ENCODE measurements around the gene RGS3.

The RGS3 gene

GRCh38 chr9:113590389-113590788, 126.9 kb downstream of the RGS3 start:
- no peak for ATAC-seq

GRCh38 chr9:113590991-113591898, 127.7 kb downstream of the RGS3 start:
- peak; percentile 47 to 56 for ATAC-seq

GRCh38 chr9:113591899-113592625, 128.5 kb downstream of the RGS3 start:
- ATAC-seq, result peak in 1 of 2 donors; percentile 5

DNA sequence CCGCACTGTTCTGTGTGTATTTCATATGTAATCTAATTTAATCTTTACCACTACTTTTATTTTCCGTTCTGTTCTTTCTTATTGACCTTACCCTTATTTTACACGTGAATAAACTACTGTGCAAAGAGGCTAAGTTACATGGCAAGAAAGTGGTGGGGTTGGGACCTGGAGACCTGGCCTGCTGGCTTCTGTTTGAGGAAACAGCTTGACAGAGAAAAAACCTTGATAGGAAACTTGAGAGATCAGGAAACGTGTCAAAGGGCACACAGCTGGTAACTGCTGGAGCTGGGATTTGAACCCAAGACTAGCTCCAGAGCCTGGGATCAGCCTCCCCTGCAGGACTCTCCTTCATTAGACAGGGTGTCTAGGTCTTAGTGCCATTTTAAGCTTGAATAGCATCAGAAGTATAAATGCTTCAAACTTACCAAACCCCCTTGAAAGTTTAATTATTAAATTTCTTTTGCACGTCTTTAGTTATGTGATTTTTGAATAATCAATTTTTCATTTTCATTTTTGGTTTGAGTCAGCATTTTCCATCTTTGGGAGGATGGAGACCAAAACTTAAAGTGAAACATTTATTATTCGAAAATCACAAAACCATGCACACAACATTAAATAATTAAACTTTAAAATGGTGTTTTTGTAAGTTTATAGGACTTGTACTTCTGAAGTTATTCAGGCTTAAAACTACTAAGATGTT, 129.5 kb downstream of the RGS3 start:
- ATAC-seq, result peak; percentile 31 to 41

DNA sequence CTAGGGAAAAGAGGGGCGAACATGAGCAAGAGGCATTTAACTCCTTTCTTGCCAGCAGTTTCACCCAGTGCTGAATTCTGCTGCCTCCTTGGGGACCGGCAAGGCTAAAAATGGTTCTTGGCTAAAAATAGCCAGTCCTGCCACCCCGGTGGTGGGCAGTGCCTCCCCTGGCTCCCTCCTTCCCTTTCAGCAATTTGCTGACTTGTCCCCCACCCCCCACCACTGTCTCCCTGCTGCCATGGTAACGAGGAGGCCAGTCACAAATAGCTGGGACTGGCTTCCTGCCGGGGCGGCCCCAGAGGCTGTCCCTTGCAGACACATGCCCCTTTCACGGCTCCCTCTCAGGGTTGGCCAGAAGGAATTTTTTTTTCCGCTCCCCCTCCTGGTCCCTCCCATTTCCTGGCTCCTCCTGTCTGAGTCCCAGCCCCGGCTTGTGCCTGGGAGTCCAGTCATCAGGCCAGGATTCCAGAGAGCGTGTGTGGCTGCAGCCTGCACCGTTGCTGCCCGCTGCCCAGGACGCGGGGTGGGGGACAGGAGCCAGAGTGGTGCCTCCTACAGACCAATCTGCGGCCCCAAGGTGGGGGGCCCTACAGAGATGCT, 130.3 kb downstream of the RGS3 start:
- ATAC-seq, result peak; percentile 20 to 48

DNA sequence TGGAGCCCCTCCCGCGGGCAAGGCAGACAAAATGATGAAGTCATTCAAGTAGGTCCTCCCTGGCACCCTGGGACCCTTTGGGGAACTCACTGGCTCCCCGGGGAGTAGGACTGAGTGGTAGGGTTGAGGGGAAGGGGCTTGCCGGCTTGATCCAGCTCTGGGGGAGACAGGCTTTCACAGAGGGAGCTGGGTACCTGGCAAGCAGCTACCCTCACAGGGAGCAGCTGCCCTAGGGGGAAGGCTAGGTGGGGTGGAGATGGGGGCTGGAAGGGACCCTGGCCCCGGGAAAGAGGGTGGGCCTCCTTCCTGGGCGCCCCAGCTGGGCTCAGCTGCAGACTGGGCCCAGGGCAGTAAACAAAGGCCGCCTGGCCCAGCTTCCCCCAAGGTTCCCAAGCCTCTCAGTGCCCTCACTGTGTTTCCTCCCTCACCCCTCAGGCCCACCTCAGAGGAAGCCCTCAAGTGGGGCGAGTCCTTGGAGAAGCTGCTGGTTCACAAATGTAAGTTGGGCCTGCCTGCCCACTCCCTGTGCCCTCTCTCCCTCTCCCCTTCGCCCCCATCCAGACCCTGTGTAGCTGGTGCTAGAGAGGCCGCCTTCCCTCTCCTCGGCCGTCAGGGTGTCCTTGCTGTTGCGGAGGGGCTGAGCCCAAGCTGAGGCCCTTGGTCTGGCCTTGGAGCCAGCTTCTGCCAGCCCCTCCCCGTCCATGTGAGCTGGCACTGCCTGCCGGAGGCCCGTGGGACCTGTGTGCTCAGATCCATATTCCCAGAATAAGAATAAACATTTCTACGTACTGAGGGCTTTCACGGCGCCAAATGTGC, 131.2 kb downstream of the RGS3 start:
- no peak for ATAC-seq

DNA sequence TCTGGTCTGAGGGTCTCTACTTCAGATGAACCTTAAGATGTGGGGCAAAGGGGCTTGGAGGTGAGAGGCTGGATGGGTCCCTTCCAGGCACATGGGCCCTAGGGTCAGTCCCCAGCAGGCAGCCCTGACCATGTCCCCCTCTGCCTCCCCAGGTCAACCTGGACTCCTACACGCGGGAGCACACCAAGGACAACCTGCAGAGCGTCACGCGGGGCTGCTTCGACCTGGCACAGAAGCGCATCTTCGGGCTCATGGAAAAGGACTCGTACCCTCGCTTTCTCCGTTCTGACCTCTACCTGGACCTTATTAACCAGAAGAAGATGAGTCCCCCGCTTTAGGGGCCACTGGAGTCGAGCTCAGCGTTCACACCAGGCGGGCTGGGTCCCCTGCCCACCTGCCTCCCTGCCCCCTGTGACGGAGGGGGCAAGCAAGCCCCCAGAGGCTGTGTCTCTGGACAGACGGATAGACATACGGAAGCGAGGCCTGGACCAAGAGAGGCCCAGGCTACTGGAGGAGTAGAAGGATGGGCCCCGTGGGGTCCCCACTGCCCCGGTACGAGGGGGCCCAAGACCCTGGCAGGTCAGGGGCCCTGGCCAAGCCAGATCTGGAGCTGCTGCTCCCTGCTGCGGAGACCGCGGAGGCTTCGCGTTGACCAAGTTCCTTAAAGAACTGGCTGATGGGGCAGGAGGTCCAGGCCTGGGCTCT, 133.2 kb downstream of the RGS3 start:
- no peak for ATAC-seq

- ATAC-seq, result no peak
These were observed 134.1 kb downstream of the RGS3 start for GRCh38 chr9:113597390-113598241.

DNA sequence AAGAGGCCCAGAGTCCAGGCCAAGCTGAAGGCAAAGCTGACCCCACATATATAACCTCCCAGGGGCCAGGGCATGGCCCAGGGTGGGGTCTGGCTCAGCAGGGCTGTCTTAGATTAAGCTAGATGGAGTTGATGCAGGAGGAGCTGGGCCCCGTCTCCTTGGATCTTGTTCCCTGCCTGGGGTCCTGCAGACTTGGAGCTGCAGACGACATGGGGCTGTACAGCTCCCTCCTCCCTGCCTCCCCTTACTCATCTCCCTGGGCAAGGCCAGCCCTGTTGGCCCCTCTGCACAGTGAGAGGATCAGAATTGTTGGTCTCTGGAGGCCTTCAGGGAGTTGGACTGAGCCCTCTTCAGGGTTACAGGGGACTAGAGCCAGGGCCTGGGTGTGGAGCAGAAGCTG, 134.9 kb downstream of the RGS3 start:
- no peak for ATAC-seq

GRCh38 chr9:113598883-113599282, 135.4 kb downstream of the RGS3 start:
- no peak for ATAC-seq

DNA sequence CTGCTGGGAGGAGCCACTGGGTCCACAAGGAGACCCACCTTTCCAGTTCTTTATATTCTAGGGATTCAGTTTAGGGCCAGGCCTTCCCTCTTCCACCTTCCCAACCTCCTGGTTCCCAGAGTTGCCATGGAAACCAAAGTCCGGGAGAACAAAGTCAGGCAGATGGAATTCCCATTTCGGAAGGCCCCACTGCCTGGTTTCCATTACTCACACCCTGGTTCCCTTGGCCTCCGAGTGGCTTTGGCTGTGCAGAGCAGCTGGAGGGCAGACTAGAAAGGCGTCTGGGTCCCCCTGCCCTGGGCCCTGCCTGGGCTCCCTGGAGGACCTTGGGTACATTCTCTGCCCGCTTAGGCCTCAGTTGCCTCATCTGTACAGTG, 136.1 kb downstream of the RGS3 start:
- ATAC-seq, result no peak

GRCh38 chr9:113600023-113600823, 136.7 kb downstream of the RGS3 start:
- ATAC-seq, result no peak

GRCh38 chr9:113600871-113601614, 137.5 kb downstream of the RGS3 start:
- no peak for ATAC-seq

DNA sequence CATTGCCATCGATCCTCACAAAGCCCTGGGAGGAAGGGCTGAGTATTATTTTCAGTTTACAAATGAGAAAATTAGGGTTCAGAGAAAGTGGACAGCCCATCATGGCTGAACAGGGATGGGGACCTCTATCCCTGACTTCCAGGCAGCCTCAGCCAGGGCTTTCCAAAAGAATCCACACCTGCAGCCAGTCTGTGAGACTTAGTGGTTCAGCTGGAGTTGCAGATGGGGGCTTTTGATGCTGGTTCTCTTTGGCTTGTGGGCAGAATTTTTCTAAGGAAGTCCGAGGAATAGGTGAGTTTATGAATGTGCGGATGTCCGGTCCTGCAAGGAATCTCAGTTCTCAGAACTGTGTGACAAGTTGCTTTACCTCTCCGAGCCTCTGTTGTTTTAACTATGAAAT, 138.1 kb downstream of the RGS3 start:
- no peak for ATAC-seq

GRCh38 chr9:113602126-113603047, 138.9 kb downstream of the RGS3 start:
- ATAC-seq, result peak; percentile 79 to 87

DNA sequence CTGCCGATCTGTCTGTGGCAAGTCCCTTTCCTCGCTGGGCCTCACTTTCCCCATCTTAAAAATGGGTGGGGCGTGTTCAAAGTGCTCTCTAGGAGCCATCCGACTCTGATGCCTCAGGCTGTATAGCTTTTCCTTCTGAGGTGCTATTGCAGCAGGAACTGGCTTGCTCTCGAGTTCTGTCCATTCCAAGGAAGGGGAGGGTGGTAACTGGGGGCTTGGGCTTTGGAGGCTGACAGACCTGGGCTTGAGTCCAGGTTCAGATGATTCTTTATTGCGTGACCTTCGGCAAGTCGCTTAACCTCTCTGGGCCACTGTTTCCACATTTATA, 139.5 kb downstream of the RGS3 start:
- no peak for ATAC-seq

- no peak for ATAC-seq
These were observed 140.2 kb downstream of the RGS3 start for GRCh38 chr9:113603773-113604172.

DNA sequence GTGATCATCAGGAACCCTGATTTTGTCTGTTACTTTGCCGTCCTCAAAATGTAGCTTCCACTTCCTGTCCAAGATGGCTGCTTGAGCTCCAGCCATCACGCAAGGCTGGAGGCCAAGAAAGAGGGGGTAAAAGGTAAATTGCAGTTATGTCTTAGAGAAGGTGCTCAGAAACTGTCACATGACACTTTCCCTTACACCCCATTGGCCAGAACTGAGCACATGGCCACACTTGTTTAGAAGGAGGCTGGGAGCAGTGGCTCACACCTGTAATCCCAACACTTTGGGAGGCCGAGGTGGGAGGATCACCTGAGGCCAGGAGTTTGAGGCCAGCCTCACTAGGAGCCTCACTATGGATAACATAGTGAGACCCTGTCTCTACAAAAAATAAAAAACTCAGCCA, 140.9 kb downstream of the RGS3 start:
- no peak for ATAC-seq

All from activated CD4-positive, CD25-positive, alpha-beta regulatory T cell treated with anti-CD3 and anti-CD28 coated beads, Interleukin-2, amount 50 U/mL, for 24 hours (primary cell).